HG03196 (cell line): Measurements from ENCODE around the gene TRIM25.

Source experiments
- ATAC-seq: cut with Tn5 transposase; IDR thresholded peaks from one replicate; pipeline ENCODE4 v1.9.1; 2021; ENCODE audit not compliant: unreplicated experiment

TRIM25 gene

DNA sequence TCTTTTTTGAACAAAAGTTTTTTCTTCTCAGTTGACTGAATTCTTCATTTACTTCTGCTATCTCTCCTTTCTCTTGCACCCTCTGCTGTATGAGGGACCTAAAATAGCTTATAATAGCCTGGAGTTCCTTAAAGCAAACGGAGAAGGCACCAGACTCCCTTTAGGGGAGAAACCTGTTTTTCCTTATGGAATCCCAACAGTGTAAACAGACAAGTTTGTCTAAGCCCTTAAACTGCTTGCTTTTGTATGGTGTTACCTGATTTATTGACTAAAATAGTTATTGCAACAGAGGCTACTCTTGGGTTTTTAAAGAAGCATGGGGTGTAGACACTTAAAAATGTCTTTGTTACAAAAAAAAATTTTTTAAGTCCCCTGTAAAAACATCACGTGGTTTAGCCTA is 12.9 kb upstream of the TRIM25 start:
- no peak for ATAC-seq

- no peak for ATAC-seq
Measured at GRCh38 chr17:56926270-56926669, 12.4 kb upstream of the TRIM25 start.

DNA sequence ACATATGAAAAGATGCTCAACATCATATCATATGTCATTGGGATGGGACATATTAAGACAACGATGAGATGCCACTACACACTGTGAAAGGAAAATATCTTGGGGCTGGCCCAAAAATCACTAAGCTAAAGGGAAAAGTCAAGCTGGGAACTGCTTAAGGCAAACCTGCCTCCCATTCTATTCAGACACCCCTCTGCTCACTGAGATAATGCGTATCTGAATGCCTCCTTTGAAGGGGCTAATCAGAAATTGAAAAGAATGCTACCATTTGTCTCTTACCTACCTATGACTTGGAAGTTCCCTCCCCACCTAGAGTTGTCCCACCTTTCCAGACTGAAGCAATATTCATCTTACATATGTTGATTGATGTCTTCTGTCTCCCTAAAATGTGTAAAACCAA is 11.2 kb upstream of the TRIM25 start:
- ATAC-seq, result no peak

DNA sequence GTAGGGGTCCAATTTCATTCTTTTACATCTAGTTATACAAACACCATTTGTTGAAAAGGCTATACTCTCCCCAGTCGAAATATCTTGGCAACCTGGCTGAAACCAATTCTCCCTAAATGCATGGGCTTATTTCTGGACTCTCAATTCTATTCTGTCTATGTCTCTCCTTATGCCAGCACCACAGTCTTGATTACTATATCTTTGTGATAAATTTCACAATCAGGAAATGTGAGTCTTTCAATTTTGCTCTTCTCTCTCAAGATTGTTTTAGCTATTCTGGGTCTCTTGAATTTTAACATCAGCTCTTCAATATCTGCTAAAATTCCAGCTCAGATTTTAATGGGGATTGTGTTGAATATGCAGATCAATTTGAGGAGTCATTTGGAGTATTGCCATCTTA is 5.9 kb upstream of the TRIM25 start:
- no peak for ATAC-seq

DNA sequence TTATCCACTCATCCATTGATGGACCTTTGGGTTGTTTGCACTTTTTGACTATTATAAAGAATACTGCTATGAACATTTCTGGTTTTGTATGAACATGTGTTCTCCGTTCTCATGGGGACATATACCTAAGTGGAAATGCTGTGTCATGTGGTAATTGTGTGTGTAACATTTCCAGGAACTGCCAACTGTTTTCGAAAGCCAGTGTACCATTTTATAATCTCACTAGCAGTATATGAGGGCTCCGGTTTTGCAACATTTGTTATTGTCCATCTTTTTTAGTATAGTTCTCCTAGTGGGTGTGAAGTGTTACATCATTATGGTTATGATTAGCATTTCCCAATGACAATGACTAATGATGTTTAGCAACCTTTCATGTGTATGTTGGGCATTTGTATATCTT is 5.1 kb upstream of the TRIM25 start:
- ATAC-seq, result no peak

DNA sequence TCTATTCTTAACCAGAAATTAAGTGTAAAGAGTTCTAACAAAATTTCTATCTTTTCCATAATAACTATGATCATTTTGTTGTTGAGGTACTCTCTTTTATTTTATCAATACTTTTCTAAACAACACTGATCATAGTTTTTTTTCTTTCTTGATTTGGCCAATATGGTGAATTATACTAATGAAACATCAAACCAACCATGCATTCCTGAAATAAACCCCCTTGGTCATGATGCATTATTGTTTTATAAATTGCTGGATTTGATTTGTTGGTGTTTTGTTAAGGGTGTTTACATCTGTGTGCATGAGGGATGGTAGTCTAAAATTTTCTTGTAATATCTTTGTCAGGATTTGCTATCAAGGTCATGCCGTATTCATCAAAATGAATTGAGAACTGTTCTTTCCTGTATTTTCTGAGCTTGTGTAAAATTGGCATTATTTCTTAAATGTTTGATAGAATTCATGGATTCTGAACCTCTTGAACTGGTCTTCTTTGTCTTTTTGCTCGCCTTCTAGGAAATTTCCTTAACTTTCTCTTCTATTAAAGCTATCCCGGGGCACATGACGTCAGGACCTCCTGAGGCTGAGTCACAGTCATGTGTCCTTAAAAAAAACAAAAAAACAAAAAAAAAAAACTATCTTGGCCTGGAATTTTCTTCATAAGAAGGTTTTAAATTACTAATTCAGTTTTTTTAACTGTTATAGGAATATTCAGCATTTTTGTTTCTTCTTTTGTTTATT is 3.9 kb upstream of the TRIM25 start:
- ATAC-seq, result no peak

- peak; percentile 1 for ATAC-seq
Measured at GRCh38 chr17:56914581-56915273, 878 bp upstream of the TRIM25 start.

DNA sequence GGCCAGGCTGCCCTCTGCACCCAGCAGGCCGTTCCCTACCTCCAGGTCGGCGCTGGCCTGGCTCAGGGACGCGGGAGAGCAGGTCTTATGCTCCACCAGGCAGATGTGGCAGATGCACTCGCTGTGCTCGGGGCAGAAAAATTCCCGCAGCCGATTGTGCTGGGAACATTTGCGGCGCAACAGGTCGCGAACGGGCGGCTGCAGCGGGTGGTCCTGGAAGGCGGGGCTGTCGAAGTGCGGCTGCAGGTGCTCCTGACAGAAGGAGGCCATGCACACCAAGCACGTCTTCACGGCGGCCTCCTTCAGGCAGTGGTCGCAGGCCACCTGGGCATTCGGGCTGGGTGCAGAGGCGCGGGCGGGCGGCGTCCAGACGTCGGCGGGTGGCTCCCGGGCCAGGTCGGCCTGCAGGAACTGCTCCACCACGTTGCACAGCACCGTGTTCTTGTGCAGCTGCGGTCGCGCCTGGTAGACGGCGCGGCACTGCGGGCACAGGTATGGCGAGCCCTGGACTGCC is 439 bp downstream of the TRIM25 start:
- ATAC-seq, result peak; percentile 31

GRCh38 chr17:56913000-56913311 is 893 bp downstream of the TRIM25 start:
- ATAC-seq, result no peak

- no peak for ATAC-seq
Measured at GRCh38 chr17:56912105-56912999, 1.5 kb downstream of the TRIM25 start.

GRCh38 chr17:56910509-56911235 is 3.2 kb downstream of the TRIM25 start:
- no peak for ATAC-seq

GRCh38 chr17:56909742-56910508 is 3.9 kb downstream of the TRIM25 start:
- ATAC-seq, result no peak

GRCh38 chr17:56908001-56908542 is 5.8 kb downstream of the TRIM25 start:
- ATAC-seq, result peak; percentile 86

DNA sequence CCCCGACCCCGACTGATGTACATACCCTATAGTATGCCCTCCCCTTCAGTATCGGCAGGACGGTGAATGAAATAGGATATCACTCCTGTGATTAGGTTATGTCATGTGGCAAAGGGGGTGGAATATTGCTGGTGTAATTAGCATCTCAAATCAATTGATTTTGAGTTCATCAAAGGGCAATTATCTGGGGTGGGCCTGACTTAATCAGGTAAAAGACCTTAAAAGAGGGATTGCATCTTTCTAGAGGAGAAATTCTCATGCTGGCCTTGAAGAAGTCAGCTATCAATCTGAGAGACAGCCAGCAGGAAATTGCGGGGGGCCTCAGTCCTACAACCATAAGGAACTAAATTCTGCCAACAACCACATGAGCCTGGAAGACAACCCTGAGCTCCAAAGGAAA is 10.3 kb downstream of the TRIM25 start:
- no peak for ATAC-seq

DNA sequence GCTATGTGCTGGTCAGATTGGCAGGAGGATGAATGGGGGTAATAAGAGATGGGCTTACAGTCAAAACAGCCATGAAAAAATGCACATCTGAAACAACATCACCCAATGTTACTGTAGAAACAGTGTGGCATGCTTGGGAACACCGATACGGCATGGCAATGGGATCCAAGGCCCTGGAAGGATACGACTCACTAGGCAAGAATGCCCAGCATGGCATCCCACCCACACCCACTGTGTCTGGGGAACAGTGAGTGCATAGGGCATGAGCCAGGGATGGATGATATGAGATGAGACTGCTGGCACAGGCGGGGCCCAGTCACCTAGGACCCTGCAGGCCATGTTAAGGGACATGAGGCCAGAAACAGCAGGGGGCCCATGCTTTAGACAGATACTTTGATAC is 11.5 kb downstream of the TRIM25 start:
- no peak for ATAC-seq

DNA sequence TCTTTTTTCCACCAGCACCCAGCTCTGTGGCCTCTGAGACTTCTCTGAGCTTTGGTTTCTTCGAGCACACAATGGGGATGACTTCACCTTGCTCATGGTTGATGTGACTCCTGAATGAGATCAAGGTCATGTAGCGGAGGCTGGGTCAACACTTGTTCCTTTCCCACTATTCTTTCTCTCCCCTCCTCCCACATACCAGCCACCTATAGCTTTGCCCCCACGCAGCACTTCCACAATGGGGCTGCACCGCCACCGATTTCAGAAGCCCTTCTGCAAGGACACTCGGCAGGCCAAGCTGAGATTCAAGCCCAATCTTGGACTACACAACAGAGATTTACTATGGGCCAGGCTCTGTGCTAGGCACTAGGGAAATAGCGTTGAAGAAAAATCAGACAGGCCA is 14.4 kb downstream of the TRIM25 start:
- no peak for ATAC-seq

GRCh38 chr17:56898874-56899273 is 15.0 kb downstream of the TRIM25 start:
- no peak for ATAC-seq

DNA sequence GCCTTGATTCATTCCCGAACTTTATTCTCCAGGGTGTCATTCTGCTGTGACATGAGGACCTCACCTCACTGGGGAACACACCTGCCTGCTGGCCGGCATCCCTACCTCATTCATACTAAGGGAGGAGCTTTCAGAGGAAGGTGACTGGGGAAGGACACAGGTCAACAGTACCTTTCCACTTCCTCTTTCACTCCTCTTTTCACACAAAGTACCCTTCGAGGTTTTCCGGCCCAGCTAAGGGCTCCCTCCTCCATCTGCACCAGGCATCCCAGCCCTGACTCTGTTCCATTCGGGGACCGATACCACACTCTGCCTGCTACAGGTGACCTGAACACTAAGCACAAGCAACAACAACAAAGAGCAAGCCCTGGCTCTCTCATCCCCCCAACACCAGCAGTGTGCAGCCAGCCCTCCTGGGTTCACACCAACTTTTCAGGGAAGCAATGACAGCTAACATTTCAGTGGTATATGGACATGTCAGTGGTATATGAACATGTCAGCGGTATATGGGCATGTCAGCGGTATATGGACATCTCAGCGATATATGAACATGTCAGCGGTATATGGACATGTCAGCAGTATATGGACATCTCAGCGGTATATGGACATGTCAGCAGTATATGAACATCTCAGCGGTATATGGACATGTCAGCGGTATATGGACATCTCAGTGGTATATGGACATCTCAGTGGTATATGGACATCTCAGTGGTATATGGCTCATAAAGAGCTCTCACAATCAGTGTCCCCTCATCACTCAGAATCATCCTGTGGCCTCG is 16.0 kb downstream of the TRIM25 start:
- no peak for ATAC-seq

DNA sequence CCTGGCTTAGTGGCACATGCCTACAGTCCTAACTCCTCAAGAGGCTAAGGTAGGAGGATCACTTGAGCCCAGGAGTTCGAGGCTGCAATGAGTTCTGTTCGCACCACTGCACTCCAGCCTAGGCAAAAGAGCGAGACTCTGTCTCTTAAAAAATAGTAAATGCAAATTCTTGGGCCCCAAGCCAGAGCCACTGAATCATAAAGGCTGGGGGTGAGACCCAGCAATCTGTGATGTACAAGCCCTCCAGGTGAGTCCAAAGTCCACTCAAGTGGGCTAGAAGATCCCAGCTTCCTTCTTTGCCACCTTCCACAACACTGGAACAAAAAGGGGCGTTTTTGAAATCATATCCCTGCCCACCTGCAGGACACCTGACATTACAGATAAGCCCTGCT is 16.9 kb downstream of the TRIM25 start:
- ATAC-seq, result no peak
